DMS153 (cell line): ENCODE data around the gene CRTC1.
"Not testable (repeated sequence)": the region's sequence is repeated elsewhere in the genome, so short reads cannot be mapped to it uniquely, and the experiment has no call there.

Experiments used
- DNase-seq: peaks from one replicate; lab custom pipeline; 2025; lab: John Stamatoyannopoulos, UW

The CRTC1 gene

GRCh38 chr19:18729933-18730530 lies 46.6 kb downstream of the CRTC1 start:
- DNase-seq: no peak

- no peak for DNase-seq
Observed at GRCh38 chr19:18730885-18731513, 47.5 kb downstream of the CRTC1 start.

GRCh38 chr19:18731562-18732008 lies 48.1 kb downstream of the CRTC1 start:
- DNase-seq: no peak

- no peak for DNase-seq
Observed at GRCh38 chr19:18733196-18733647, 49.7 kb downstream of the CRTC1 start.

GRCh38 chr19:18733762-18734332 lies 50.4 kb downstream of the CRTC1 start:
- DNase-seq: not testable (repeated sequence)

GRCh38 chr19:18735324-18735723 lies 51.8 kb downstream of the CRTC1 start:
- peak; percentile 73 for DNase-seq

GRCh38 chr19:18735752-18736151 lies 52.3 kb downstream of the CRTC1 start:
- DNase-seq: no peak

GRCh38 chr19:18736415-18737336 lies 53.2 kb downstream of the CRTC1 start:
- no peak for DNase-seq

- no peak for DNase-seq
Observed at GRCh38 chr19:18737337-18737953, 54.0 kb downstream of the CRTC1 start.

GRCh38 chr19:18737954-18738351 lies 54.5 kb downstream of the CRTC1 start:
- no peak for DNase-seq

GRCh38 chr19:18738961-18739690 lies 55.6 kb downstream of the CRTC1 start:
- DNase-seq: no peak

- DNase-seq: peak; percentile 94
Observed at GRCh38 chr19:18741124-18742121, 57.9 kb downstream of the CRTC1 start.

- DNase-seq: no peak
Observed at GRCh38 chr19:18742324-18742723, 58.8 kb downstream of the CRTC1 start.

- DNase-seq: peak; percentile 24
Observed at GRCh38 chr19:18742838-18743783, 59.6 kb downstream of the CRTC1 start.

- DNase-seq: no peak
Observed at GRCh38 chr19:18743784-18744418, 60.4 kb downstream of the CRTC1 start.

- no peak for DNase-seq
Observed at GRCh38 chr19:18745012-18745735, 61.7 kb downstream of the CRTC1 start.

- DNase-seq: no peak
Observed at GRCh38 chr19:18745931-18746330, 62.5 kb downstream of the CRTC1 start.
